ENCODE data around the gene LAIR2.

LAIR2 gene

GRCh38 chr19:54502518-54503048 lies at the start of gene LAIR2:
Gene LAIR2 (plus strand): TSS chr19:54502831. CDS start chr19:54502919, 88 bp downstream.
- peak; percentile 17 for DNase-seq

- DNase-seq, result no peak
These were observed 48.5 kb upstream of the LAIR2 start for GRCh38 chr19:54453921-54454780.

GRCh38 chr19:54454781-54455675 lies 47.6 kb upstream of the LAIR2 start:
- DNase-seq, result no peak

GRCh38 chr19:54455786-54456422 lies 46.7 kb upstream of the LAIR2 start:
- no peak for DNase-seq

- DNase-seq, result no peak
These were observed 45.9 kb upstream of the LAIR2 start for GRCh38 chr19:54456423-54457373.

GRCh38 chr19:54457773-54458647 lies 44.6 kb upstream of the LAIR2 start:
- no peak for DNase-seq

GRCh38 chr19:54458648-54459281 lies 43.9 kb upstream of the LAIR2 start:
- no peak for DNase-seq

GRCh38 chr19:54459282-54460229 lies 43.1 kb upstream of the LAIR2 start:
- no peak for DNase-seq

- DNase-seq, result no peak
These were observed 42.2 kb upstream of the LAIR2 start for GRCh38 chr19:54460230-54461005.

GRCh38 chr19:54461210-54461609 lies 41.4 kb upstream of the LAIR2 start:
- no peak for DNase-seq

- DNase-seq, result no peak
These were observed 41.0 kb upstream of the LAIR2 start for GRCh38 chr19:54461613-54462012.

- no peak for DNase-seq
These were observed 40.5 kb upstream of the LAIR2 start for GRCh38 chr19:54462047-54462654.

- DNase-seq, result peak; percentile 75
These were observed 39.7 kb upstream of the LAIR2 start for GRCh38 chr19:54462655-54463530.

GRCh38 chr19:54463531-54464043 lies 39.0 kb upstream of the LAIR2 start, which contains the start of gene LENG9:
Gene LENG9 (minus strand): TSS chr19:54463778. CDS start chr19:54463526, 252 bp downstream.
- DNase-seq, result peak; percentile 99

- DNase-seq, result peak; percentile 93
These were observed 38.5 kb upstream of the LAIR2 start for GRCh38 chr19:54464044-54464629.
